Stimulated activated CD4-positive, alpha-beta T cell treated with anti-CD3 and anti-CD28 coated beads, Interleukin-4, amount 100 ng/mL, for 48 hours (primary cell): ENCODE results near the gene CDK5.

ENCODE experiments used
- DNase-seq, 2 donors: peaks; one replicate each; pipeline ENCODE4 v3.0.0-alpha.2; 2020; ENCODE audit warnings: low read depth in 2 of 2

The CDK5 gene

GRCh38 chr7:151057506-151057988, at the start of gene CDK5:
Gene CDK5, minus strand, starts transcription at chr7:151057897. Its CDS starts 49 bp downstream, at chr7:151057848.
- no peak for DNase-seq

GRCh38 chr7:151104411-151105235, 46.9 kb upstream of the CDK5 start:
- DNase-seq = no peak

- no peak for DNase-seq
Observed at GRCh38 chr7:151103973-151104372, 46.3 kb upstream of the CDK5 start.

- DNase-seq = no peak
Observed at GRCh38 chr7:151102991-151103390, 45.3 kb upstream of the CDK5 start.

GRCh38 chr7:151101621-151102396, 44.1 kb upstream of the CDK5 start:
- no peak for DNase-seq

GRCh38 chr7:151100921-151101320, 43.2 kb upstream of the CDK5 start:
- no peak for DNase-seq

- no peak for DNase-seq
Observed at GRCh38 chr7:151099486-151100211, 42.0 kb upstream of the CDK5 start.

- no peak for DNase-seq
Observed at GRCh38 chr7:151095828-151096475, 38.3 kb upstream of the CDK5 start.

- no peak for DNase-seq
Observed at GRCh38 chr7:151095123-151095797, 37.6 kb upstream of the CDK5 start.

GRCh38 chr7:151094675-151095074, 37.0 kb upstream of the CDK5 start:
- DNase-seq = no peak

- DNase-seq = no peak
Observed at GRCh38 chr7:151093748-151094147, 36.1 kb upstream of the CDK5 start.

GRCh38 chr7:151091988-151092387, 34.3 kb upstream of the CDK5 start:
- DNase-seq = no peak

- DNase-seq = no peak
Observed at GRCh38 chr7:151091431-151091830, 33.7 kb upstream of the CDK5 start.

- no peak for DNase-seq
Observed at GRCh38 chr7:151091003-151091402, 33.3 kb upstream of the CDK5 start.

GRCh38 chr7:151089893-151090730, 32.4 kb upstream of the CDK5 start:
- no peak for DNase-seq

GRCh38 chr7:151088856-151089699, 31.4 kb upstream of the CDK5 start:
- no peak for DNase-seq

- no peak for DNase-seq
Observed at GRCh38 chr7:151088019-151088855, 30.5 kb upstream of the CDK5 start.
